Mesothelial cell of epicardium (in vitro differentiated cells): Measurements from ENCODE around the gene KHDC4. TPM values are rescaled to one million over a fixed set of nuclear protein-coding genes. Genes with fewer than 3 reads are reported as not detected.
A peak's percentile ranks its signal among the peaks of the same experiment; 100 is the strongest.

Experiments used
- DNase-seq, 2 experiments: peaks; one replicate each; pipeline ENCODE4 v3.0.0; 2021; ENCODE audit warnings: low spot score in 2 of 2; ENCODE audit not compliant: unreplicated experiment in 2 of 2
- H3K27ac Mint-ChIP-seq: 2 replicates; pipeline ENCODE4 v1.8.0; 2021; ENCODE audit warnings: mixed read lengths
- H3K27me3 Mint-ChIP-seq: 2 replicates; pipeline ENCODE4 v1.8.0; 2021; ENCODE audit warnings: low read depth, mixed read lengths
- H3K36me3 Mint-ChIP-seq: 2 replicates; pipeline ENCODE4 v1.8.0; 2021; ENCODE audit warnings: mixed read lengths
- H3K4me1 Mint-ChIP-seq: 2 replicates; pipeline ENCODE4 v1.8.0; 2021; ENCODE audit warnings: mixed read lengths
- H3K4me3 Mint-ChIP-seq: 2 replicates; pipeline ENCODE4 v1.8.0; 2021; ENCODE audit warnings: mild to moderate bottlenecking, moderate library complexity, mixed read lengths
- H3K9me3 Mint-ChIP-seq: 2 replicates; pipeline ENCODE4 v1.8.0; 2021; ENCODE audit warnings: mixed read lengths
- total RNA-seq: library from RNA; stranded (reverse); gene quantifications from 3 replicates; pipeline ENCODE4 v1.2.1, GENCODE V29; 2021
- TF ChIP-seq, protein P1 (sequence below): fragments of 200-600 bp; sonication (generic); IDR thresholded peaks from one replicate; pipeline ENCODE4 v1.5.0; 2021; ENCODE audit warnings: antibody characterized with exemption; ENCODE audit not compliant: unreplicated experiment

Gene KHDC4
- total RNA-seq, 1 donor from 2014 or later = 70.1 TPM

DNA sequence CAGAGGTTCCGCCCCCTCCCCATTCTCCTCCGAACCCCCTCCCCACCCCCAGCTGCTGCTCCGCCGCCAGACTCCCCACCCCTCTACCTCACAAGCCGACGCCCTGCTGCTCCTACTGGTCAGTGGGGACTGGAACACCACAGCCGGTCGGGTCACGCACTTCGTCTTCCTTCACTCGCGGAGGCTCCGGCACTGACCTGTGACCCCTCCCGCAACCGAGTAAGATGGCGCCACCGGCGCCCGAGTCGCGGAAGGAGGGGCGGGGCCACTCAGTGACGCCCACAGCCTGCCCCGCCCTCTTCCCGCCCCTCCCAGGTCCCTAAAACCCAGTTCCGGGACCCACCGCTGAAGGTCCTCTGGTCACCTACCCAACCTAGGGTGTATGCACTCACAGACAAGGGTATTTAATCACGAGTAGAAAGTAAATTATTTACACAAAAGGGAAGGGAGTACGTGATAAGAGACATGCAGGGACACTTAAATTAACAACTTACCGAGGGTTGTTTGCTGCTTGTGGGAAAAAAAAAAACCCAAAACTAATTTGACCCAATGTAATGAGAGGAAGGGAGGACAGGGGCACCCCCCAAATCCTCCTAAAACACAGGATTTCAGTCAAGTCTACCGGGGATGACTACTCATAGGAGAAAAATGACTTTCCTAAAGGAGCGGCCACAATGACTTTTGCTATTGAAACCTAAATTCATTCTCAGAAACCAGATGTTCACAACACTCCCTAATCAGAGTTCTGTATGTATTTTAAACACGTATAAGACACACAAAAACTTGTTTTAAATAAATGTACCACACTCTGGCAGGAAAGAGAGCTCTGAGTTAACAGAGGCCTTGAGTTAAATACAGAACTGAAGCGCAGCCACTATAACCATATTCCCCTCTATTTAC lies 22.8 kb downstream of the KHDC4 start, which contains the start of gene RIT1:
RIT1 (minus strand) TSS at position 194 of the 900 bp plus-strand sequence. CDS start 588 bp downstream, outside the sequence.
- Mint-ChIP-seq H3K9me3 (no peaks in the 10 kb centered on the region), H3K36me3 (peaks cover 16% of the 10 kb centered on the region)

DNA sequence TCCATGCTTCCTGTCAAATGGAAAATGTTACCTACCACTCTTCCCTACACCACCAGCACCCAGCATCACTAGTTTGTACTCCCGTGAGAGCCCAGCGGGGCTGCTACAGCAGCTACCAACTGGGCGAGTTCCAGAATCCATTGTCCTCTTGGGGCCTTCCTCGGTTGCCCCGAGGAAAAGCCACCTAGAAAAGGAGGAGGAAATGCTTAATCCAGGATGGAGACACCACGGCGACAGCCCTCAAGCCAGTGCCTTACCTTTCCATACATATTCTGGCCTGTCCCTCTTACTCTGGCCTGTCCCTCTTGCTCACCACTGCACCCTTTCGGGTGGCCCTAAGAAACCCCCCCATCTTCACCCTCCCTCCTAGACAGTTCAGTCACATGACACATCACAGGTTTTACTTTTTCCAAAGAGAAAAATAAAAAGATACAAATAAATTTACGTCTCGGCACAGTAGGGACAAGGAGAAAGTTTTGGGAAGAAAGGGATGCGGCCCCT lies 23.5 kb downstream of the KHDC4 start:
- H3K36me3 Mint-ChIP-seq = peaks cover 17% of the 10 kb centered on the region
- peak overlapping the region; percentile 98 for H3K27ac Mint-ChIP-seq
- peaks cover 13% of the 10 kb centered on the region for H3K4me1 Mint-ChIP-seq
- no peak for DNase-seq
- no peaks in the 10 kb centered on the region for H3K27me3 Mint-ChIP-seq
- TF ChIP-seq, protein P1, sequence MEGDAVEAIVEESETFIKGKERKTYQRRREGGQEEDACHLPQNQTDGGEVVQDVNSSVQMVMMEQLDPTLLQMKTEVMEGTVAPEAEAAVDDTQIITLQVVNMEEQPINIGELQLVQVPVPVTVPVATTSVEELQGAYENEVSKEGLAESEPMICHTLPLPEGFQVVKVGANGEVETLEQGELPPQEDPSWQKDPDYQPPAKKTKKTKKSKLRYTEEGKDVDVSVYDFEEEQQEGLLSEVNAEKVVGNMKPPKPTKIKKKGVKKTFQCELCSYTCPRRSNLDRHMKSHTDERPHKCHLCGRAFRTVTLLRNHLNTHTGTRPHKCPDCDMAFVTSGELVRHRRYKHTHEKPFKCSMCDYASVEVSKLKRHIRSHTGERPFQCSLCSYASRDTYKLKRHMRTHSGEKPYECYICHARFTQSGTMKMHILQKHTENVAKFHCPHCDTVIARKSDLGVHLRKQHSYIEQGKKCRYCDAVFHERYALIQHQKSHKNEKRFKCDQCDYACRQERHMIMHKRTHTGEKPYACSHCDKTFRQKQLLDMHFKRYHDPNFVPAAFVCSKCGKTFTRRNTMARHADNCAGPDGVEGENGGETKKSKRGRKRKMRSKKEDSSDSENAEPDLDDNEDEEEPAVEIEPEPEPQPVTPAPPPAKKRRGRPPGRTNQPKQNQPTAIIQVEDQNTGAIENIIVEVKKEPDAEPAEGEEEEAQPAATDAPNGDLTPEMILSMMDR = no peak
- H3K4me3 Mint-ChIP-seq = peak overlapping the region; percentile 97
- H3K9me3 Mint-ChIP-seq = no peaks in the 10 kb centered on the region

More for the DNA sequence above, 22.8 kb downstream of the KHDC4 start, which contains the start of gene RIT1:
- peak; percentile 61 to 66 for DNase-seq
- Mint-ChIP-seq H3K4me3 (peak within 1 kb of the TSS; percentile 97), H3K27ac (peak within 1 kb of the TSS; percentile 98), H3K27me3 (no peaks in the 10 kb centered on the region), H3K4me1 (peaks cover 13% of the 10 kb centered on the region)
- TF ChIP-seq, protein P1 = no peak

DNA sequence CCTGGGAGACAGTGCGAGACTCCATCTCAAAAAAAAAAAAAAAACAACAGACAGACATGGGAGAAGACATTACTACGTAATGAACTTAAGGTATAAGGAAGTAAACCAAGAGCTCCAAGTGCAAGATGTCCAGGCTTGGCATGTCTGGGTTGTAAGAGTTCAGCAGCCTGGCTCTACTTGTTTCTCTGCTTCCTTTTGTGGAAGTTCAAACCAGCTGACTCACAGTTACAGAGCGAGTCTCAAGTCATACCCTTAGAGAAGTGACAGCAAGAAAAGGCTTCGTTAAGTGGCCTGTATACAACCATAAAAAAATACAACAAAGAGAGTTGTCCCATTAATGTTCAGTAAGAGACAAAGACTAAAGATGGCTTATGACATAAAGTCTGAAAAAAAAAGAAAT lies 24.3 kb downstream of the KHDC4 start:
- Mint-ChIP-seq H3K36me3 (peaks cover 17% of the 10 kb centered on the region), H3K27me3 (no peaks in the 10 kb centered on the region), H3K4me3 (peak overlapping the region; percentile 97), H3K27ac (peak overlapping the region; percentile 21), H3K9me3 (no peaks in the 10 kb centered on the region), H3K4me1 (peaks cover 13% of the 10 kb centered on the region)
- DNase-seq = no peak
- TF ChIP-seq, protein P1 = no peak

DNA sequence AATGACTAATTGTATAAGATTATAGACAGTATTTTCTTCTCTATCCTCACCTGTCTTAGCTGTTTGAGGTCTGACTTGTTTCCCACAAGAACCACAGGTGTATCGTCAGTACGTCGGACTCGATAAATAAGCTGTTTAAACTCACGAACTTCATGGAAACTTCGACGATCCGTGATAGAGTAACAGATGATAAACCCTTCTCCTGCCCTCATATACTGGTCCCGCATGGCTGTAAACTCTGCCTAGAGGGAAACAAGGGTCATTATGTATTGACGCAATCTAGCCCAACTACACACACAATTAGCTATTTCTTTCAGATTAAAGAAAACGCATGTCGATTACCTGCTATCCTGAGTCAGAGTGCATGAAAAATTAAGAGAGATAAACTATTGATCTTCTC lies 30.0 kb downstream of the KHDC4 start:
- H3K36me3 Mint-ChIP-seq = peaks cover 26% of the 10 kb centered on the region
- TF ChIP-seq, protein P1 = no peak
- H3K9me3 Mint-ChIP-seq = no peaks in the 10 kb centered on the region
- no peak for DNase-seq
- no peak overlapping the region for H3K27ac Mint-ChIP-seq
- H3K27me3 Mint-ChIP-seq = no peaks in the 10 kb centered on the region
- no peak overlapping the region for H3K4me3 Mint-ChIP-seq
- H3K4me1 Mint-ChIP-seq = no peaks in the 10 kb centered on the region

DNA sequence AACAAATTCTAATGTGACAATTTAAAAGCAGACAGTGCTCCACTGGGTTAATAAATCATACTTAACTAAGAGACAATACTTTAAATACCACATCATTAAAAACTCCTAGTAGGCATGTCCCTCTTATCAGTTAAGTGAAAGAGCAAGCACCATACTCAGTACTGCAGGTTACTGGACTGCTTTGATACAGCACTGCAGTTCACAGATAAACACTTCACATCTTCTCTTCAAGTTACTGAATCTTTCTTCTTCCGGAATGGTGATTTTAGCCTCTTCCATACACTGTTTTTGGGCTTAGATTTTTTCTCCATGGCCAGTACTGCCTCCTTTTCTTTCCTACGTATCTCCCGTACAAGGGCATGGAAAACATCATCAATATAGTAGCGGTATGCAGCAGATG lies 34.1 kb downstream of the KHDC4 start:
- DNase-seq = no peak
- no peak overlapping the region for H3K4me3 Mint-ChIP-seq
- H3K9me3 Mint-ChIP-seq = no peaks in the 10 kb centered on the region
- H3K27ac Mint-ChIP-seq = no peak overlapping the region
- TF ChIP-seq, protein P1 = no peak
- H3K27me3 Mint-ChIP-seq = no peaks in the 10 kb centered on the region
- H3K4me1 Mint-ChIP-seq = peaks cover 3% of the 10 kb centered on the region
- peaks cover 26% of the 10 kb centered on the region for H3K36me3 Mint-ChIP-seq
